CD4-positive, alpha-beta T cell treated with Interferon gamma for 1 hour (primary cell): Measurements from ENCODE around the gene DUSP16.
"Not testable (repeated sequence)": the region's sequence is repeated elsewhere in the genome, so short reads cannot be mapped to it uniquely, and the experiment has no call there.

Experiments
- DNase-seq: peaks from one replicate; pipeline ENCODE4 v3.0.0-alpha.2; 2020

Gene DUSP16

GRCh38 chr12:12488823-12489550, 73.7 kb downstream of the DUSP16 start:
- DNase-seq: no peak

DNA sequence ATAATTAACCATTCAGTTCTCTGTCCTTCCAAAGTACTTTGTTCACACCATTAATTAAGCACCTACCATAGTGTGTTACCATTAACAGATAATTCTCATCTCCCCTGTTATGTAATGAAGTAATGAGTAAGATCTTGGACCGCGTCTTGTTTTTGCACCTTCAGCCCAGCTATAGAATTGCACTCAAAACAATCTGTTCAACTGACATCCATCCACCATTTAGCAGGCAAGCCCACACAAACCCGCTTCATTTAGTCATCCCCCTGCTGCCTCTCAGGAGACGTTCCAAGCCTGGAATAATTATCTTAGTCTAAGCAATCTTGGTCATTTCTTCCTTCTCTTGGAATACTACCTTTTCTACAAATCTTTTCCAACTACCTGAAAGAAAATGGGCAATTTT, 74.4 kb downstream of the DUSP16 start:
- DNase-seq: no peak

- no peak for DNase-seq
Measured at GRCh38 chr12:12487490-12487889, 75.2 kb downstream of the DUSP16 start.

- DNase-seq: no peak
Measured at GRCh38 chr12:12486661-12487240, 75.9 kb downstream of the DUSP16 start.

GRCh38 chr12:12483438-12483837, 79.2 kb downstream of the DUSP16 start:
- DNase-seq: no peak

DNA sequence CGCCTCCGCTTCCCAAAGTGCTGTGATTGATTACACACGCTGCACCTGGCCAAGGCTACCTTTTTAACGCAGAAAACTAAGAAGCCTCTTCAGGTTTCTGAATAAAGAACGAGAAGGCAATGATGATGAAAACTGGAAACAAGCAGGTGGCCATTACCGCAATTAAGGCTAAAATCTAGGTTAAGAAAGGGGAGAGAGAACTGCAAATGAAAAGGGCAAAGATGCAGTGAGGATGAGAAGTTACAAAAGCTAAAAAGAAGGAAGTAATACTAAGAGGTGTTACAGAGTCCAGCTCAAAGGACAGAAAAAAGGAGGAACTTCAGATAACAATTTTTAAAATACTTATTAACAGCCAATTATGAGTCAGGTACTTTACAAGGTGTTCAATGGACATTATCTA, 79.7 kb downstream of the DUSP16 start:
- DNase-seq: no peak

DNA sequence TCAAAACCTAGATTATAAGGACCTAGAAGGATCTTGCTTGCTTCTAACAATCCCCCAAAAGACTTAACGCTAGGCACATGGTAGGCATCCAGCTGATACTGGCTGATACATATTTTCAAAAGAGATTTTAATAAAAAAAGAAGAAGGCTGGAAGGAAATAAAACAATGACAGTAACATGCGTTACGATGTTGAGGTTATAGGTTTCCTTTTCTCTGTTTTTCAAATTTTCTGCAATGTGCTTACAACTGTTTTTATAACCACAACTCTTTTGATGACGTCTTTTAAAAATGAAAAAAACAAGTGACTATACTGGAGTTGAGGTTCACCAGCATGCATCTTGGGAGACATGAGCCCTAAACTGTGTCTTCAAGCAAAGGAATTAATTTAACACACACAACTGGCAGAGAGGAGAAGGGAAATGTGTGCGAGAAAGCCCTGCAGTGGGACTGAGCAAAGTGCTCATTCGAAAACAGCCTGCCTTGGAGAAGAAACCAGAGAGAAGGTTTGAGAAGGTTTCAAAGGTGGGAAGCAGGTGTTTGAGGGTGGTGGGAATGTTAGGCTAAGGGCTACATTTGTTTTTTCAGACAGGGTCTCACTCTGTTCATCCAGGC, 80.4 kb downstream of the DUSP16 start:
- peak; percentile 58 for DNase-seq

- no peak for DNase-seq
Measured at GRCh38 chr12:12481631-12482030, 81.0 kb downstream of the DUSP16 start.

- no peak for DNase-seq
Measured at GRCh38 chr12:12480074-12480473, 82.6 kb downstream of the DUSP16 start.

- DNase-seq: no peak
Measured at GRCh38 chr12:12477532-12477890, 85.2 kb downstream of the DUSP16 start.

DNA sequence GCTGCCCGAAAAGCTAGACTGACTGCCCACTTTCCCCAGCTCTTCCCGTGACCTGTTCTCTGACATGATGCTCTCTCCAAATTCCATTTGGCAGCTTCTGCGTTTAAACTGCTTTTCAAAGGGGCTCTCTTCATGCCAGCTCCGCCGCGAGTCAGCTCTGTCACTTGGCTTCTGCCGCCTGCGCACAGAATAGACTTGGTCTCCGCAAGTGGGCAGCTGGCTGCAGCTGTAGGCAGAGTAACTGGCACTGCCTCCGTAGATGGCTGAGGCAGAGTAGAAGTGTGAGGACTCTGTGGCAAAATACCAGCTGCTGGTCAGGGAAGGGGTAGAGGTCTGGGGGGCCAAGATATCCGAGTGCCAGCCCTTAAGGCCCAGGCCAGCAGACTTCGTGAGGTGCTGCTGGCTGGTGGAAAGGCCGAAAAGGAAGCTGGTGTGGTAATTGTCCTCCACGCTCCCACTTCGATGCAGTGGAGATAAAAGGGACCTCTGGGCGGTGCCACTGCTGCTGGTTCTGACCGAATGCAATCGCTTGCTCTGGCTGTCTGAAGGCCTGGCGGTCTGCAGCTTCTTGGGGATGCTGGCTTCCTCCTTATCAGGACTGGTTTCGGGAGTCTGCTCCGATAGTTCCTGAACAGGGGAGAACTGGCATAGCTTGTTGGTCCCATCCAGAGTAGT, 85.7 kb downstream of the DUSP16 start:
- DNase-seq: no peak

DNA sequence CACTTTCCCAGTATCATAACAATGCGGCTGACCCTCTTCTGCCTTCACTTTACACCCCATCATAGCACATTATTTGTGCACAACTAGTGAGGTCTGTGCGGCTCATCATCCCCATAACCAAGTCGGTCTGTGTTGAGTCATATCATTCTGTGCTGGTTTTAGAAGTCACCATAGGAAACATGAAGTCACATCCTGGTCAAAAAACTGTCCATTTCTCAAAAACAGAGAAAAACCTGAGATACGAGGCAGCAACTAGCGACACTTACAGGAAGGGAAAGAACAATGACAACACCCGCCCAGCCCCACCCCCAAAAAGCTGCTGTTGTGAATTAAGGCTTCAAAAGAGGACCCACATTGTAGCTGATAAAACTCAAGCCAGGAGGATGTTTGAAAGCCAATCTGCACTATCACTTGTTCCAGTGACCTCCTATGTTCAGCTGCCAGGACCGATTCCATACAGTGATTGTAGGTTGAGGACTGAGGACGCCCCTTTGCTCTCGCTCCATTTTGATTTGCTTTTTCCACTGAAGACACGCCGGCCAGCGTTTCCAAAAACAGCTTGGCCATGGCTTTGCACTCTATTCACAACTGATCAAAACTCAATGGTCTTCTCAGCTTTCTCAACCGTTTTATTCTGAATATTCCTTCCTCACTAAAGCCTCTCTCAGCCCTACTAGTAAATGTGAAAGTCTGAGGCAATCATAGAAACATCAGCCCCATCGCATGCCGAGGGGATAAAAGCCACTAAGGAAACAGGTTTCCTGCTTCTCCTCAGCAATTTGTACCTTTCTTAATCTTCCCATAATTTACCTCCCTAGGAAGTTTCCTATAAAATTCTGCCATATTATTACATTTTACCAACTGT, 87.5 kb downstream of the DUSP16 start:
- peak; percentile 53 for DNase-seq

DNA sequence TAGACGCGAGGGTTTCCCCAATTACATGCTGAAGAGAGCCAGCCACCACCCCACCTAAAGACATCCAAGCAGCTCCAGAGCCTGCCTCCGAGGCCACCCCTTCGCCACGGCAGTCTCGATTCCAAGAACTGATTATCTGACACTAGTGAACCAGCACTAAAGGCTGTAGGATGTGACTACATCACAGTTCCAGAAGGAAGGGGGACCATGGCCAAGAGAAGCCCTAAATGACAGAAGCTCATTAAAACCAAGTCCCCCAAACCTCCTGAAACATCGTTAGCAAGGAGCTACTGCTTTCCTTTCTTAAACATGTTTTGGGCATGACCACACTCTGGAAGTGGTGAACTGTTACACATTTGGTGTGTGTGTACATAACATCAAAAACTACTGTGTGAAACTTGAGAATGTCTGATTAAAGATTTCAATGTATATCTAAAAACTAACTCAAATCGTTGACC, 88.2 kb downstream of the DUSP16 start:
- DNase-seq: peak; percentile 9

- no peak for DNase-seq
Measured at GRCh38 chr12:12473223-12473622, 89.4 kb downstream of the DUSP16 start.

GRCh38 chr12:12471982-12472961, 90.4 kb downstream of the DUSP16 start:
- not testable (repeated sequence) for DNase-seq

GRCh38 chr12:12470751-12471306, 91.8 kb downstream of the DUSP16 start:
- DNase-seq: no peak

DNA sequence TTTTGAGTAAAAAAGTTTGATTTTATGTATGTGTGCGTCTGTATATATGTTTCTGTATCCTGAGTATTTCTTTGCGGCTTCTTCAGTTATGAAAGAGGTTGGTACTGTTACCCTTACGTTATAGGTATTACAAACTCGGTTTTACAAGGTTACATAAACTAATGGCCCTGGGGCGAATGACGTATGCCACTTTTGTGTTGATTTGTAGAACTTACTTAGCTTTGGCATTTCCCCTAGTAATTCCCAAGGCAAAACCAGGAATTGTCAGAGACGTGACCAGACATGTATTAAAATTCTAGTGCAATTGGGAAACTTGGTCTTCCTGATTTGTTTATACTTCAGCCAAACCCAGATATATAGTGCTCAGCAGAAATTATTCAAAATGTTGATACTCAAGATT, 93.3 kb downstream of the DUSP16 start:
- DNase-seq: no peak

- no peak for DNase-seq
Measured at GRCh38 chr12:12468575-12468974, 94.1 kb downstream of the DUSP16 start.

DNA sequence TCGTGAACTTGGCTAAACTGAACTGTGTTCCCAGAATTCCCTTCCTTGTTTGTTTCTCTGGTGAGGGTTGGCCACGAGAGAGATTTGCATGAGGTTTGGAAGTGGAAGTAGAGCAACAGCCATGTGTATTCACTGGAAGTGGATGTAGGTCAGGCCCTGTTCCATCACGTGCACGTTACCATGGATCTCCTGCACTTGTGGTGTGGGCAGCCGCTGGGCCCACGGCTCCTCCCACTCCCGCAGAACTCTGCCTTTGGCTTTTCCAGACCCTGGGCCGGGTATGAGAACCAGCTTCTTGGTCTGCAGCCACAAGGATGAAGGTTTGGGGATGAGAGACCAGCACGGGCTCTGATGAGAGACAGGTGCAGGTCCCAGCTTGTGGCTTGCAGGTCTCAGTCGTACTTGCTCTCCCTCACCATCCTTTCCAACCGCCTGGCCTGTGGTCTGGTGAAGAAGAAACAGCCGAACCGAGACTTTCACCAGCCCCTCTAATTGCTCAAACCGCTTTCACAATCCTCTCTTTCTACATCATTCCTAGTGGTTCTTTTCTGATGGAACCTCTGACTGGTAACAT, 94.9 kb downstream of the DUSP16 start:
- peak; percentile 60 for DNase-seq

DNA sequence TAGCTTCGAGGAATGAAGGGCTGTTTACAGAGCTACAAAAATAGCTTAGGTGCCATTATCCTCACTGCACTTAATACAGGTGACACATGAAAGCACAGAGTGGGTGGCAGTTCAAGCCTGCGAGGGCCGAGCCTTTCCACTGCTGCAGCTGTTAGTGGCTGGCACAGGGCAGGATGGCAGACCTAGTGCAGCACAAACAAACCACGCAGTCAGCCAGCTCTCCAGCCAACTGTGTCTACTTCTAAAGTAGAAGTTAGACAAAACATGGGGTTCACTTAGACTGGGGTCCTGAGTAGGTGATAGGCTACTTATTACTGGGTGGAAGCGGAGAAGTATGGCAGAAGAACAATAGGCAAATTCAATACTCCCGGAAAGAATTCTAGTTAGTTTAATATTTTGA, 95.4 kb downstream of the DUSP16 start:
- peak; percentile 51 for DNase-seq

- DNase-seq: peak; percentile 85
Measured at GRCh38 chr12:12466157-12466556, 96.5 kb downstream of the DUSP16 start.
